ENCODE results near the gene TET3. TPM values are rescaled to one million over a fixed set of nuclear protein-coding genes. Genes with fewer than 3 reads are reported as not detected.

Gene TET3
- total RNA-seq, 1 donor from 2014 or later = 11.0 TPM

- H3K4me3 ChIP-seq (ENCODE audit: low read depth, low read length) = peak overlapping the region; percentile 48
- H3K36me3 ChIP-seq (ENCODE audit: control insufficient read depth, insufficient read depth, low read length) = no peaks in the 10 kb centered on the region
- H3K27me3 ChIP-seq (ENCODE audit: control insufficient read depth, insufficient read depth, low read length) = no peaks in the 10 kb centered on the region
- DNase-seq (ENCODE audit: low read depth) = no peak
- TF ChIP-seq, protein P1, sequence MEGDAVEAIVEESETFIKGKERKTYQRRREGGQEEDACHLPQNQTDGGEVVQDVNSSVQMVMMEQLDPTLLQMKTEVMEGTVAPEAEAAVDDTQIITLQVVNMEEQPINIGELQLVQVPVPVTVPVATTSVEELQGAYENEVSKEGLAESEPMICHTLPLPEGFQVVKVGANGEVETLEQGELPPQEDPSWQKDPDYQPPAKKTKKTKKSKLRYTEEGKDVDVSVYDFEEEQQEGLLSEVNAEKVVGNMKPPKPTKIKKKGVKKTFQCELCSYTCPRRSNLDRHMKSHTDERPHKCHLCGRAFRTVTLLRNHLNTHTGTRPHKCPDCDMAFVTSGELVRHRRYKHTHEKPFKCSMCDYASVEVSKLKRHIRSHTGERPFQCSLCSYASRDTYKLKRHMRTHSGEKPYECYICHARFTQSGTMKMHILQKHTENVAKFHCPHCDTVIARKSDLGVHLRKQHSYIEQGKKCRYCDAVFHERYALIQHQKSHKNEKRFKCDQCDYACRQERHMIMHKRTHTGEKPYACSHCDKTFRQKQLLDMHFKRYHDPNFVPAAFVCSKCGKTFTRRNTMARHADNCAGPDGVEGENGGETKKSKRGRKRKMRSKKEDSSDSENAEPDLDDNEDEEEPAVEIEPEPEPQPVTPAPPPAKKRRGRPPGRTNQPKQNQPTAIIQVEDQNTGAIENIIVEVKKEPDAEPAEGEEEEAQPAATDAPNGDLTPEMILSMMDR (IDR thresholded peaks at IDR 0.05; ENCODE audit: insufficient read depth, low read length, poor library complexity, severe bottlenecking) = no peak
These were observed 786 bp downstream of the TET3 start for GRCh38 chr2:73985308-73986084.

DNA sequence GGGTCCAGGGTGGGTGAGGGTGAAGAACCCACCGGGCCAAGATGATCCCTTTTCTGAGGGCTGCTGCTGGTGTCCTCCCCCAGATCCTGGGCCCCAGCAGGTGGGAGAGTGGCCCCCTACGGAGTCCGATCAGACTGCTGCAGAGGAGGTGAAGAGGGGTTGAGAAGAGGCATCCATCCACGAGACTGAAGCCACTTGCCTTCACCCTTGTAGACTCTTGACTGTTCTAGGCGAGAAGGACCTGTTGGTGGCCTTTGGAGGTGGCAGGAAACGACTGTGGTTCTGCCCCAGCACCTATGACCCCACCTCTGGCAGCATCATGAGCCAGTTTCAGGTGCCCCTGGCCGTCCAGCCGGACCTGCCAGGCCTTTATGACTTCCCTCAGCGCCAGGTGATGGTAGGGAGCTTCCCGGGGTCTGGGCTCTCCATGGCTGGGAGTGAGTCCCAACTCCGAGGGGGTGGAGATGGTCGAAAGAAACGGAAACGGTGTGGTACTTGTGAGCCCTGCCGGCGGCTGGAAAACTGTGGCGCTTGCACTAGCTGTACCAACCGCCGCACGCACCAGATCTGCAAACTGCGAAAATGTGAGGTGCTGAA lies 1.5 kb downstream of the TET3 start:
- Histone ChIP-seq H3K4me3 (ENCODE audit: low read depth, low read length) (no peak overlapping the region), H3K36me3 (ENCODE audit: control insufficient read depth, insufficient read depth, low read length) (no peaks in the 10 kb centered on the region), H3K27me3 (ENCODE audit: control insufficient read depth, insufficient read depth, low read length) (no peaks in the 10 kb centered on the region)
- TF ChIP-seq, protein P1 (IDR thresholded peaks at IDR 0.05; ENCODE audit: insufficient read depth, low read length, poor library complexity, severe bottlenecking) = no peak
- no peak for DNase-seq (ENCODE audit: low read depth)

DNA sequence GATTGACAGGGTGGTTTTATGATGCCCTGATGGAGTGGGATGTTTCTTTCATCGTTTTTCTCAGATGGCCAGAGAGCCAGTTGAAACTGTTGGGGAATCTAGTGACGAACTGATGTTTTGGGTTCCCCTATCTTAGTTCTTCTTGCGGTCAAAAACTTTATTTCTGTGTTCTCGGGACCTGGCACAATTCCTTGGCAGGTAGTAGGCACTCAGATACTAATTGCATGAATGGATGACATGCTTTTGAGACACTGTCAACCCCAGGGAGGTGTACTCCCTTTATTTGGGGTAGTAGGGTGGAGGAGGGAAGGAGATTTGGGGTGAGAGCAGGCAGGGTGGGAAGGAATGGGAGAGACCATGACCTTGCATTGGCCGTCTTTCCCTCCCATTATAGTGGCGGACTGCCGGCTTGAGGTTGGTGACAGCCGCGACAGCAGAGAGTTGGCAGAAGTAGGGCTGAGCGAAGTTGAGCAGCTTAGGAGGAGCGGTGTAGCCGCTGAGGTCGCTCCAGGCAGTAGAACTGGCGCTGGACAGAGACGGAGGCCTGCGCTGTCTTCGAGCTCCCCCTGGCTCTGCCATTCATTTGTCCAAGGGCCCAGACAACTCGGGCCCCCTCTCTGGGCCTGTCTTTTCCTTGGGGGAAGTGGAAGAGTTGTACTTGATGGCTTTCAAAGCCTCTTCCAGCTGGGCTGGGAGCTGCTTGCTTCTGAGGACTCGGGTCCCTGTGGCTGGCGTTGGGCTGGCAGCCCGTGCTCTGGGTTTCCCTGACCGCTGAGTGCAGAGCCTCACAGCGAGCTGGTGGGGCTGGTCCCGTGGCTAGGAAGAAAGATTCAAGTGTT lies 2.6 kb downstream of the TET3 start:
- TF ChIP-seq, protein P1 (IDR thresholded peaks at IDR 0.05; ENCODE audit: insufficient read depth, low read length, poor library complexity, severe bottlenecking) = peak; percentile 52
- Histone ChIP-seq H3K36me3 (ENCODE audit: control insufficient read depth, insufficient read depth, low read length) (no peaks in the 10 kb centered on the region), H3K4me3 (ENCODE audit: low read depth, low read length) (peak overlapping the region; percentile 10), H3K27me3 (ENCODE audit: control insufficient read depth, insufficient read depth, low read length) (no peaks in the 10 kb centered on the region)
- DNase-seq (ENCODE audit: low read depth) = no peak

GRCh38 chr2:73987948-73988700 lies 3.4 kb downstream of the TET3 start:
- TF ChIP-seq, protein P1 (IDR thresholded peaks at IDR 0.05; ENCODE audit: insufficient read depth, low read length, poor library complexity, severe bottlenecking) = no peak
- H3K4me3 ChIP-seq (ENCODE audit: low read depth, low read length) = peak overlapping the region; percentile 8
- H3K36me3 ChIP-seq (ENCODE audit: control insufficient read depth, insufficient read depth, low read length) = no peaks in the 10 kb centered on the region
- DNase-seq (ENCODE audit: low read depth) = no peak
- no peaks in the 10 kb centered on the region for H3K27me3 ChIP-seq (ENCODE audit: control insufficient read depth, insufficient read depth, low read length)

DNA sequence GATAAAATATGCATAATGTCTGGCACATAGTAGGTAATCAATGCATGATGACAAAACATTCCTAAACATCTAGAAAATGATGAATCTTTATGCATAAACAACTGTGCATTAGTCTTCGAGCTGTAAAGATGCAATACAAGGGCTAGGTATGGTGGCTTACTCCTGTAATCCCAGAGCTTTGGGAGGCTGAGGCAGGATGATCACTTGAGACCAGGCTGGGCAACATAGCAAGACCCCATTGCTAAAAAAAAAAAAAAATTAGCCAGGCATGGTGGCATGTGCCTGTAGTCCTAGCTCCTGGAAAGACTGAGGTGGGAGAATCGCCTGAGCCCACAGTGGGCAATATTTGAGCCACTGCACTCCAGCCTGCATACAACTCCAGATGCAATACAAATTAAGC lies 5.3 kb downstream of the TET3 start:
- Histone ChIP-seq H3K36me3 (ENCODE audit: control insufficient read depth, insufficient read depth, low read length) (no peaks in the 10 kb centered on the region), H3K4me3 (ENCODE audit: low read depth, low read length) (no peak overlapping the region), H3K27me3 (ENCODE audit: control insufficient read depth, insufficient read depth, low read length) (no peaks in the 10 kb centered on the region)
- TF ChIP-seq, protein P1 (IDR thresholded peaks at IDR 0.05; ENCODE audit: insufficient read depth, low read length, poor library complexity, severe bottlenecking) = no peak
- DNase-seq (ENCODE audit: low read depth) = no peak

Measured in kidney epithelial cell (primary cell).